ENCODE results near the gene SEPTIN14. TPM values are rescaled to one million over a fixed set of nuclear protein-coding genes. Genes with fewer than 3 reads are reported as not detected.
"Not testable (repeated sequence)": the region's sequence is repeated elsewhere in the genome, so short reads cannot be mapped to it uniquely, and the experiment has no call there.

Gene SEPTIN14
- total RNA-seq, 1 donor from 2014 or later: not detected

DNA sequence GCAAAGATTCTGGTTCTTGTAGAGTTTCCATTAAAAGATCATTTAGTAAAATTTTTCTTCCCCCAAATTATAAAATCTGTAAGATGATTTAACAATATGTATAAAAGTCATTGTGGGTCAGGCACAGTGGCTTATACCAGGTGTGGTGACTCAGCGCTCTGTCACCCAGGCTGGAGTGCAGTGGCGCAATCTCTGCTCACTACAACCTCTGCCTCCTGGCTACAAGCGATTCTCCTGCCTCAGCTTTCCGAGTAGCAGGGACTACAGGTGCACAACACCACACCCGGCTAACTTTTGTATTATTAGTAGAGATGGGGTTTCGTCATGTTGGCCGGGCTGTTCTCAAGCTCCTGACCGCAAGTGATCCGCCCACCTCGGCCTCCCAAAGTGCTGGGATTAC lies 68.0 kb downstream of the SEPTIN14 start:
- Mint-ChIP-seq H3K36me3 (ENCODE audit: low read depth) (no peaks in the 10 kb centered on the region), H3K4me3 (no peak overlapping the region)

GRCh38 chr7:55792048-55792447 lies 70.5 kb downstream of the SEPTIN14 start:
- no peak for TF ChIP-seq CTCF (conservative IDR thresholded peaks at IDR 0.05)
- Mint-ChIP-seq H3K9me3 (peaks cover 10% of the 10 kb centered on the region), H3K4me1 (no peaks in the 10 kb centered on the region), H3K36me3 (ENCODE audit: low read depth) (no peaks in the 10 kb centered on the region), H3K27me3 (ENCODE audit: low read depth) (peaks cover 3% of the 10 kb centered on the region), H3K27ac (ENCODE audit: unreplicated experiment) (no peak overlapping the region), H3K4me3 (no peak overlapping the region)
- DNase-seq (ENCODE audit: low read depth, low spot score): no peak

More for the DNA sequence above, 68.0 kb downstream of the SEPTIN14 start:
- DNase-seq (ENCODE audit: low read depth, low spot score): no peak
- H3K4me1 Mint-ChIP-seq: no peaks in the 10 kb centered on the region
- TF ChIP-seq CTCF (conservative IDR thresholded peaks at IDR 0.05): no peak
- H3K9me3 Mint-ChIP-seq: peaks cover 14% of the 10 kb centered on the region
- H3K27ac Mint-ChIP-seq (ENCODE audit: unreplicated experiment): no peak overlapping the region
- peaks cover 3% of the 10 kb centered on the region for H3K27me3 Mint-ChIP-seq (ENCODE audit: low read depth)

DNA sequence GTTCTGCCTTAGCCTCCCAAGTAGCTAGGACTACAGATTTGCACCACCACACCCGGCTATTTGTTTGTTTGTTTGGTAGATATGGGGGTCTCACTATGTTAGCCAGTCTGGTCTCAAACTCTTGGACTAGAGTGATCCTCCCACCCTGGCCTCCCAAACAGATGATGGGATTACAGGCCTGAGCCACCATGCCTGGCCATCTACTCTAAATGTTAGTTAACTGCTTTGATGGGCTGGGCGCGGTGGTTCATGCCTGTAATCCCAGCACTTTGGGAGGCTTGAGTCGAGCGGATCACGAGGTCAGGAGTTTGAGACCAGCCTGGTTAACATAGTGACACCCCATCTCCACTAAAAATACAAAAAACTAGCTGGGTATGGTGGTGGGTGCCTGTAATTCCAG lies 74.8 kb downstream of the SEPTIN14 start:
- DNase-seq (ENCODE audit: low read depth, low spot score): no peak
- peaks cover 2% of the 10 kb centered on the region for H3K36me3 Mint-ChIP-seq (ENCODE audit: low read depth)
- TF ChIP-seq CTCF (conservative IDR thresholded peaks at IDR 0.05): no peak
- H3K9me3 Mint-ChIP-seq: peaks cover 9% of the 10 kb centered on the region
- H3K4me1 Mint-ChIP-seq: no peaks in the 10 kb centered on the region
- H3K27me3 Mint-ChIP-seq (ENCODE audit: low read depth): peaks cover 3% of the 10 kb centered on the region
- H3K4me3 Mint-ChIP-seq: no peak overlapping the region
- no peak overlapping the region for H3K27ac Mint-ChIP-seq (ENCODE audit: unreplicated experiment)

DNA sequence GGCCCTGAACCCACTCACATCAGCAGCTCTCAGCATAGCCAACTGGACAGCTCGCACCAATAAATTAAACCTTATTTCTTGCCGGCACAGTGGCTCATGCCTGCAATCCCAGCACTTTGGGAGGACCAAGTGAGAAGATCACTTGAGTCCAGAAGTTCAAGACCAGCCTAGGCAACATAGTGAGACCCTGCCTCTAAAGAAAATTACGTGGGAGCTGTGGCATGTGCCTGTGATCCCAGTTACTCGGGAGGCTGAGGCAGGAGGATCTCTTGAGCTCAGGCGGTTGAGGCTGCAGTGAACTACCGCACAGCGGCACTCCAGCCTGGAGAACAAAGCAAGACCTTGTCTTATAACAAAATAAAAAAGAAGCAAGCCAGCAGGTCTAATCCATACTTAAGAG lies 75.7 kb downstream of the SEPTIN14 start:
- peaks cover 6% of the 10 kb centered on the region for H3K27me3 Mint-ChIP-seq (ENCODE audit: low read depth)
- no peaks in the 10 kb centered on the region for H3K4me1 Mint-ChIP-seq
- no peak for DNase-seq (ENCODE audit: low read depth, low spot score)
- H3K9me3 Mint-ChIP-seq: peaks cover 7% of the 10 kb centered on the region
- no peak overlapping the region for H3K4me3 Mint-ChIP-seq
- no peak for TF ChIP-seq CTCF (conservative IDR thresholded peaks at IDR 0.05)
- no peak overlapping the region for H3K27ac Mint-ChIP-seq (ENCODE audit: unreplicated experiment)
- H3K36me3 Mint-ChIP-seq (ENCODE audit: low read depth): peaks cover 2% of the 10 kb centered on the region

DNA sequence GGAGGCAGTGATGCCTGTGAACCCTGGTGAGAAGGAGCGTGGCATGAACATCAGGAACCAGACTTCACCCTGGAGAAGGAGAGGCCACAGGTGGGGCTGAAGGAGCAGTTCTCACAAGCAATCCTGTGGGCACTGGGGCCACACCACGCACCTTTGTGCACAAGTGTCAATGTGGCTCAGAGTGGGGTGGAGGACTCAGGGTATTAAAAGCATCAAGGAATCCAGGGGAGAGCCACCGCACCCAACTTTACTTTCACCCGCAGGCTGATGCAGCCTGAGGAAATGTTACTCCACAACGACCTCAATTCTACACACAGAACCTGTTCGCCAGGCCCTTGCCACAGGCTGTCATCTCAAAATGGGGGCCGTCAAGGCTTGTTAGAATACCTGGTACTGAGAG lies 77.1 kb downstream of the SEPTIN14 start:
- H3K9me3 Mint-ChIP-seq; H3K27me3 Mint-ChIP-seq (ENCODE audit: low read depth); H3K4me3 Mint-ChIP-seq; H3K4me1 Mint-ChIP-seq; H3K27ac Mint-ChIP-seq (ENCODE audit: unreplicated experiment); H3K36me3 Mint-ChIP-seq (ENCODE audit: low read depth); DNase-seq (ENCODE audit: low read depth, low spot score): not testable (repeated sequence)

GRCh38 chr7:55784151-55784550 lies 78.4 kb downstream of the SEPTIN14 start:
- no peak for DNase-seq (ENCODE audit: low read depth, low spot score)
- no peak overlapping the region for H3K27ac Mint-ChIP-seq (ENCODE audit: unreplicated experiment)
- H3K36me3 Mint-ChIP-seq (ENCODE audit: low read depth): peaks cover 4% of the 10 kb centered on the region
- peaks cover 3% of the 10 kb centered on the region for H3K27me3 Mint-ChIP-seq (ENCODE audit: low read depth)
- no peaks in the 10 kb centered on the region for H3K4me1 Mint-ChIP-seq
- peaks cover 3% of the 10 kb centered on the region for H3K9me3 Mint-ChIP-seq
- H3K4me3 Mint-ChIP-seq: no peak overlapping the region
- no peak for TF ChIP-seq CTCF (conservative IDR thresholded peaks at IDR 0.05)

Data from neural crest cell (in vitro differentiated cells).